ENCODE results near the gene MTNR1B. TPM values are rescaled to one million over a fixed set of nuclear protein-coding genes. Genes with fewer than 3 reads are reported as not detected.

Gene MTNR1B
- total RNA-seq, 1 experiment from 2014 or later = not detected

DNA sequence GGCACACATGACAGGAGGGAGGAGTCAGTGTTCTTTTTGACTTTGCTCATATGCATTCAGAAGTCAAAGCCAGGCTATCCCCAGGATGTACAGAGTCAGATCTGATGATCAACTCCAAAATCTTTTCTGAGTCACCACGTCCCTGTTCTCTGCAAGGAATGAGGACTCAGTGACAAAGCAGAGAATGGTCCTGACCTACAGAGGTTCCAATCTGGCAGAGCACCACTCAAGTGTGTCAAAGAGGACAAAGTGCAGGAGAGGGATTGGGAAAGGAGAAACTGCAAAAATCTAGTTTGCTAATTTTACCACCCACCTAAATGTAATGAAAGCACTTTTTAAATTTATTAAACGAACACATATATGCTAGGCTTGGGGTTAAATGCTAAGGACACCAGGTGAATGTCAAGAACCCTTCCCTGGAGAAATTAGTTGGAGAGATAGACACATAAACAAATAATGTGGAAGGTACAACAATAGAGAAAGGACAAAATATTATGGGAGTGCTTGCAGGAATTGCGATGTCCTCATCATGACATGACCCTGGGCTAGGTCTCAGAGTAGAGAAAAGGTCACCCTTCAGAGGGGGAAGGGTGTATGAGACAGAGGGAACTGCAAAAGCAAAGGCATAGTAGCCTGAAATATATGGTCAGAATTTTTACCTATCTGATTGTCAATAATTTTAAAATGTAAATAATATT lies 56.3 kb downstream of the MTNR1B start:
- Mint-ChIP-seq H3K9me3 (ENCODE audit: low read depth, unreplicated experiment) (no peaks in the 10 kb centered on the region), H3K4me1 (ENCODE audit: low read depth, unreplicated experiment) (no peaks in the 10 kb centered on the region), H3K27me3 (ENCODE audit: unreplicated experiment) (no peaks in the 10 kb centered on the region), H3K36me3 (ENCODE audit: insufficient read depth, unreplicated experiment) (no peaks in the 10 kb centered on the region), H3K4me3 (ENCODE audit: low read depth, unreplicated experiment) (no peak overlapping the region), H3K27ac (ENCODE audit: unreplicated experiment) (no peak overlapping the region)
- BruUV-seq (replicated peaks) = no TSS peak
- no peak for DNase-seq
- CTCF ChIA-PET = no interaction called here
- TF ChIP-seq, protein P1, sequence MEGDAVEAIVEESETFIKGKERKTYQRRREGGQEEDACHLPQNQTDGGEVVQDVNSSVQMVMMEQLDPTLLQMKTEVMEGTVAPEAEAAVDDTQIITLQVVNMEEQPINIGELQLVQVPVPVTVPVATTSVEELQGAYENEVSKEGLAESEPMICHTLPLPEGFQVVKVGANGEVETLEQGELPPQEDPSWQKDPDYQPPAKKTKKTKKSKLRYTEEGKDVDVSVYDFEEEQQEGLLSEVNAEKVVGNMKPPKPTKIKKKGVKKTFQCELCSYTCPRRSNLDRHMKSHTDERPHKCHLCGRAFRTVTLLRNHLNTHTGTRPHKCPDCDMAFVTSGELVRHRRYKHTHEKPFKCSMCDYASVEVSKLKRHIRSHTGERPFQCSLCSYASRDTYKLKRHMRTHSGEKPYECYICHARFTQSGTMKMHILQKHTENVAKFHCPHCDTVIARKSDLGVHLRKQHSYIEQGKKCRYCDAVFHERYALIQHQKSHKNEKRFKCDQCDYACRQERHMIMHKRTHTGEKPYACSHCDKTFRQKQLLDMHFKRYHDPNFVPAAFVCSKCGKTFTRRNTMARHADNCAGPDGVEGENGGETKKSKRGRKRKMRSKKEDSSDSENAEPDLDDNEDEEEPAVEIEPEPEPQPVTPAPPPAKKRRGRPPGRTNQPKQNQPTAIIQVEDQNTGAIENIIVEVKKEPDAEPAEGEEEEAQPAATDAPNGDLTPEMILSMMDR (IDR thresholded peaks at IDR 0.05; ENCODE audit: unreplicated experiment) = no peak
- intact Hi-C loops (cut with micrococcal nuclease; ENCODE audit: unreplicated experiment) = no loop called here

DNA sequence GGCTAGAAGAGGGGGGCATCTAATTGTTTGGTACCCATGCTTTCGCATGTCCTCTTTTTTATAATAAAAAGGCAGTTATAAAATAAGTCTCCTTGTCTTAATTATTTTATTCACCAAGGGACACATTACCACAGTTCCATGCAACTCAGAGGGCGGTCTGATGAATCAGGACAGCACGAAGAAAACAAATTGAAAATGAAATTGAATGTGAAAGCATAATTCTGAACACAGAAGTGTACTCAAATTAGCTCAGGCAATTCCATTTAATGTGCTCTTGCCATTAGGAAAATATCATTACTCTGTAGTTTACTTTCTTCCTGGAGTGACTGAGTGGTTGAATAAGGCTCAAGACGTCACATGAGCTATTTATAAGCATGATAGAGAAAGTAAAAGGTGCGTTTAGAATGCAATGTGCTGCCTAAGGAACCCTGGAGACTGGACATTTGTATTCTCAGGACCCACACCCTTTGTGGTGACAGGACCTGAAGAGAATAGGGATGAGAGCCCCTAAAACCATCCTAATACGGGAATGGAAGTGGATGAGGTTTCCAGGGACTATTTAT lies 59.6 kb downstream of the MTNR1B start:
- Mint-ChIP-seq H3K4me1 (ENCODE audit: low read depth, unreplicated experiment) (no peaks in the 10 kb centered on the region), H3K4me3 (ENCODE audit: low read depth, unreplicated experiment) (no peak overlapping the region), H3K27me3 (ENCODE audit: unreplicated experiment) (no peaks in the 10 kb centered on the region), H3K27ac (ENCODE audit: unreplicated experiment) (no peak overlapping the region), H3K36me3 (ENCODE audit: insufficient read depth, unreplicated experiment) (no peaks in the 10 kb centered on the region), H3K9me3 (ENCODE audit: low read depth, unreplicated experiment) (no peaks in the 10 kb centered on the region)
- TF ChIP-seq, protein P1 (IDR thresholded peaks at IDR 0.05; ENCODE audit: unreplicated experiment) = no peak
- CTCF ChIA-PET = no interaction called here
- no TSS peak for BruUV-seq (replicated peaks)
- DNase-seq = no peak
- intact Hi-C loops (cut with micrococcal nuclease; ENCODE audit: unreplicated experiment) = no loop called here

GRCh38 chr11:93031386-93031785 lies 61.9 kb downstream of the MTNR1B start:
- Mint-ChIP-seq H3K36me3 (ENCODE audit: insufficient read depth, unreplicated experiment) (no peaks in the 10 kb centered on the region), H3K27ac (ENCODE audit: unreplicated experiment) (no peak overlapping the region), H3K4me3 (ENCODE audit: low read depth, unreplicated experiment) (no peak overlapping the region), H3K27me3 (ENCODE audit: unreplicated experiment) (no peaks in the 10 kb centered on the region), H3K9me3 (ENCODE audit: low read depth, unreplicated experiment) (no peaks in the 10 kb centered on the region), H3K4me1 (ENCODE audit: low read depth, unreplicated experiment) (no peaks in the 10 kb centered on the region)
- TF ChIP-seq, protein P1 (IDR thresholded peaks at IDR 0.05; ENCODE audit: unreplicated experiment) = no peak
- no TSS peak for BruUV-seq (replicated peaks)
- CTCF ChIA-PET = no interaction called here
- no peak for DNase-seq
- intact Hi-C loops (cut with micrococcal nuclease; ENCODE audit: unreplicated experiment) = no loop called here

Other genes with a start within 250 kb of the MTNR1B start
- gene SLC36A4, start 228.3 kb downstream of the MTNR1B start, total RNA-seq (2022) = 10.2 and 12.4 TPM in 2 replicates

Data from Calu3 (cell line).